UCSD-AML1 (cell line): ENCODE data around the gene ENTHD1.

Experiments
- DNase-seq: peaks from one replicate; lab custom pipeline; 2025; ENCODE audit not compliant: unreplicated experiment; lab: John Stamatoyannopoulos, UW

ENTHD1 gene

DNA sequence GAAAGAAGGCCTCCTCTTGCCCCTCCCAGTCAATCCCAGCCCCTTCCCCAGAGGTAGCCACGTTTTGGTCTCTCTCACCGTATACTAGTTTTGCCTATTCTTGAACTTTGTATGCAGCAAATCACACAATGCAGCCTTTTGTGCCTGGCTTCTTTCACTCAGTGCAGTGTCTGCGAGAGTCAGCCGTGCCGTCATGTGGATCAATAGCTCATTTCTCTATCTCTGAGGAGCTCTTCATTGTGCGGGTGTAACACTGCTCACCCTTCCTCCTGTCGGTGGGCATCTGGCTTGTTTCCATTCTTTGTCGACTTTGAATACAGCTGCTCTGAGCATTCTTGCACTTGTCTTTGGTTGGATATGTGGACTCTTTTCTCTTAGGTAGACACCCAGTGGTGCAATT lies 176.5 kb downstream of the ENTHD1 start:
- no peak for DNase-seq

DNA sequence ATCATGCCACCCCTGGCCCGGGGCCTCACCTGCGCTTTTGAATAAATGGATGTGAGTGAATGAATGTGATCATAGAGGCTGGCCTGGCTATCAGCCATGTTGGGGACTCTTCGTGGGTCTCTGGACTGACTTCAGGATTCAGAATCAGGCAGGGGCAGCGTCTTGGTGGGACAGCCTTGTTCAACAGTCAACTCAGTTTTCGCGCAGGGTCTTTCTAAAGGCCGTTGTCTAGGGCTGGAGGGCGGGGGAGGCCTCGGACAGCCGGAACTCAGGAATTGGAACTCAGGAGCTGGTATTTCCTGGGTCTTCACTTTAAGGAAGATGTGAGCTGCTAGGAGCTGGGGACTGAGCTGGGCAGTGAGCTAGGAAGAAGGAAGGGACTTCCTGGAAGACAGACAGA lies 177.0 kb downstream of the ENTHD1 start:
- no peak for DNase-seq

DNA sequence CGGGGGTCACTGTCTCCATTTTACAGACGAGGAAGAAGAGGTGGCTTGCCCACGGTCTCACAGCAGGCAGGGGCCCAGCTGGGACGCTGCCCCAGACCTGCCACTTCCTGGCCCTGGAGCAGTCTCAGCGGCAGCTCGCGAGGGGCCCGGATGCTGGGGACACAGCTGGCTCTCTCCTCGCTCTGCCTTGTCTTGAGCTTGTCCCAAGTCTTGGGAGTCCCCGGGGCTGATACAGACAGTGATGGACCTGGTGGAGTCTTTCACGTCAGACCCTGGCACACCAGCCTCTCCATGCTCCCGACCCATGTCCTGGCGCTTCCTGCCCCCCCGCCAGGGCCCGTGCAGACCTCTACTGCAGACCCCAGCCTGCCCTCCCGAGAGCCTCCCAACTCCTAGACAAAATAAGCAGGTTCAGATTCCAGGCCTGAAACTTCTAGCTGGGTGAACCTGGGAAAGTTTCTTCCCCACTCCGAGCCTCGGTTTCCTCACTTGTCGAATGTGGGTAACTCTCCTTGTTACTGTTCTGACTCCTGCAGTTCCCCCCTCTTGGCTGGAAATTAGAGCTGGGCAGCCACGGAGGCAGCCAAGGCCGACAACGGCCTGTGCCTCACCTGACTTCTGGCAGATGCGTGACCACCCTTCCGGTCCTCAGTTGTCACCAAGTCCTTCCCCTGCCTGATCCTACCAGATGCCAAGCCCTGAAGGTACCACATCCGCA lies 177.6 kb downstream of the ENTHD1 start:
- DNase-seq = no peak

DNA sequence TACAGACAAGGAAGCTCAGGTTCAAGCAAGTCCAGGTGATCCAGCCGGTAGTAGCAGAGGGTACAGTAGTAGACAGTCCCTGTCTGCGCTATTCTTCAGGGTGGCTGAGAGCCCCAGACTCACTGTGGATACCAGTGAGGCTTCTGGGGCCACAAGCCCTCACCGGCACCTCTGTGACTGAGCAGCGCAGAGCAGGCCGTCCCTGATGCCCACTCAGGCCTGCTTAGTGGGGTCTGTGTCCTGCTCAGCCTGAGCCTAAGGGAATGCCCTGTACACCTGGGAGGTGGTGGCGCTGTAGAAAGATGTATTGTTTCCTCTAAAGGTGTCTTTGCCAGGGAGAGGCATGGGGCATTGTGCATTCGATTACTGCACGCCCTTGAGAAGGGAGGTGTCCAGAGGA lies 179.2 kb downstream of the ENTHD1 start:
- DNase-seq = no peak

DNA sequence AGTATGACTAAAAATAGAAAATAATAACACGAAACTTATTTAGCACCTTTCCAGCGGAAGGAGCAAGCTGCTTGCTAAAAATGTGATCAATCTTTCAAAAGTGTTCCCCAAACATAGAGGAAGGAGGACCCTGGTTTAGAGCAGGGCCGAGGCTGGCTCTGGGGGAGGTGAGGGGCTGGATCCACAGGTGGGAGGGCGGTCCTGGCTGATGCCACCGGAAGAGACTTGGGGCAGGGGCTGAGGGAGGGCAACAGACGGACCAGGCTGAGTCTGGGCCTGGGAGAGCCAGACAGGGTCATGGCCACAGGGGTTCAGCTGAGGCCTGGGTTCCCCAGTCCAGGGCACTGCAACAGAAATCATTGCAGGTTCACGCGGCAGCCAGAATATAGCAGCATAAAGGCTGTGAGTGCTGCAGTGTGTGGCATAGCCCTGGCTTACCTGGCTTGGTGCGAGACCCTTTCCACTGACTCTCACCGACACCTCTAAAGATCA lies 179.7 kb downstream of the ENTHD1 start:
- DNase-seq = no peak

DNA sequence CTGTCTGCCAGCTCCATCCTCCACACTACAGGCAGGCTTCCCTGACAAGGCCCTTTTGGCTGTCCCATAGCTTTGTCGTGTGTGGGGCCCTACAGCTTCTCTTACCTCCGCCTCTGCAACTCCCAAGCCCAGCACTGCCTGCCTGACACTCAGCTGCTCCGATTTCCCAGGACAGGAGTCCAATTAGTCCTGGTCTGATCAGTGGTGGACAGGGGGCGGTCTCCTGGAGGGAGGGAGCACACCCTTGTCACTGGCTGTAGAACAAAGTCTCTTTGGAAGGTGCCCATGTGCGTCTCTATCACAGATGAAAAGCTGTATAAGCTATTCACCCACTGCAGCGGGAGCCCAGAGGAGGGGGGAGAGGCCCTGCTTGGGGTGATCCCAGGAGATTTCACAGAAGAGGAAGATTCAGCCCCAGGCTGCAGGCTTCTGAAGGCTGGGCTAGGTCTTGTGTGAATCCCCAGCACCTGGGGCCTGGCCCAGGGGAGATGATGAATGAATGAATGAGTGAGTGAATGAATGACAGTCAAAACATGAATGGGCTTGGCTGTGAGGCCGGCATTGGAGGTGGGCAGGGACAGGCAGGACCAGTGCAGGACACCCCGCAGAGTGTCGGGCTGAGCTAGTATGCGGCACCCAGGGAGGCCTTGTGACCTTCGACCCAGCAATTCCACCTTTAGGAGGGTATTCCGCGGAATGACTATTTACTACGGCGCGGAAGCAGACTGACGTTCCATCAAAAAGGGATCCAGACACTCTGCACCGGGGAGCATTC lies 180.6 kb downstream of the ENTHD1 start:
- DNase-seq = no peak

DNA sequence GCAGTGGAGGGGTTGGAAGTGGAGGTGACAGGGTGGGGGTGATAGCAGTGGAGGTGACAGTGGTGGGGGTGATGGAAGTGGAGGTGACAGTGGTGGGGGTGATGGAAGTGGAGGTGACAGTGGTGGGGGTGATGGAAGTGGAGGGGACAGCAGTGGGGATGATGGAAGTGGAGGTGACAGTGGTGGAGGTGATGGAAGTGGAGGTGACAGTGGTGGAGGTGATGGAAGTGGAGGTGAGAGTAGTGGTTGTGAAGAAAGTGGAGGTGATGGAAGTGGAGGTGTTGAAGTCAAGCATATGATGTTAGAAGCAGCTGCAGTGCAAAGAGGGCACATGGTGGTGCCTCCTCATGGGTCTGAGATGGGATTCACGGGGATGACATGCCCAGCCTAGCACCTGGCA lies 181.5 kb downstream of the ENTHD1 start:
- DNase-seq = no peak

DNA sequence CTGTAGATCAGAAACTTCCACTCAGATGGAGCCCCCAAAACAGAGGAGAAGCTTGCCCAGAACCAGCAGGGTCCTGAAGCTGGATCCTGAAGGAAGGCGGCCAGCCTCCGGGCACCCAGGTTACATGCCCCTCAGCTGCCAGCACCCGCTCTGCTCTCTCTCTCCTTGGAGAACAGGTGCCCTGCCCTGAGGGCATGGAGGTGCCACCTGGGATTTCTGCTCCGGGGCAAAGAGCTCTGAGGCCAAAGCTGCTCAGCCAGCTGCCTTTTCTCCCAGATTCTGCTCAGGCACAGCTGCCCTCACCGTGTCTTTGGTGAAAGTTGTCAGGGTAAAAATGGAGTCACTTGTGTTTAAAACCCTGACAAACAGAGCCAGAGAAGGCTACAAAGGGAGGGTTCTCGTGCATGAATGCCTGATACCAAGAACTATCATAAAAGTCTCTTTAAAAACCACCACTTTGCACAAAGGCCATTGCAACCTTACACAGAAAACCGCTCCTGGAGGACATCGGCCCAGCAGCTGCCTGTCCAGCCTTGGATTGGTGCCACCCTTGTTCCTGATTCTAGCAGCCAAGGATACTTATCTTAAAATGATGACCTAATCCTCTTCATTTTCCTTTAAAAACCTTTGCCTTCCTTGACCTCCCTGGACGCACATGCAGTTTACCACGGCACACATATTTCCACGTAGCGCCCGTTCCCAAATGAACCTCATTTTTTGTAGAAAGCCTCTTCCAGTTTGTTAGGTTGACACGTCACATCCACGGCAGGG lies 183.0 kb downstream of the ENTHD1 start:
- no peak for DNase-seq

DNA sequence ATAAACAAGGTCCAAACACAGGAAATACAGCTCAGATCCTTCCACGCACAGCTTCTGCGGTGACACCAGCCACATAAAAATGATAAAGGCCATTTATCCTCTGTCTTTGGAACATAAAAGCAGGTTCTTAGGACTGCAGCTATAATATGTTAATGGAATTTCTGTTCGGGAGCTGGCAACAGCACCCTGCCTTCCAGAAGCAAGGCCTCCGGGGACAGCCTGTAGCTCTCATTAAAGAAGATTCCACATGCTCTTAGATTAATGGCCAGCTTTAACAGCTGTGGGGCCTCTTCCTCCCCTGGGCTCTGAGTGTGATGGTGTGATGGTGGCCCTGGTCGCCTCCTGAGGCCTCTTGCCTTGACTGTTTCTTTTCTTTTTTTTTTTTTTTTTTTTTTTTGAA lies 185.7 kb downstream of the ENTHD1 start:
- DNase-seq = no peak

DNA sequence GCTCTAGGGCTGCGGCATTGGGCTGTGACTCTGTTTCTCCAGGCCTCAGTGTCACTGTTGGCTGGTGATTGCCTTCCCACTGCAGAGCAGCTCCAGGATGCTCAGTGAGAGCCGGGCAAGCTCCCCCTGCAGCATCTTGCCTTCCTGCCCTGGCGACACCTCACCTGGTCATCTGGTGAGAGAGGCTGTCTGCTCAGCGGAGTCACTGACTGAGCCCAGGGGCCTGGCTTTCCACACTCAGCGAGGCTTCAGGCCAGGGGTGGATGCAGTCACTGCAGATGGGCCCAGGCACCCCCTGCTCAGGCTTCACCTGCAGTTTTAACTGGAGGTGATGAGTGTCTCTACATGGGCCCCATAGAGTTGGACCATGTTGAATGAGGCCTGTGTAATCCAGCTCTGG lies 186.2 kb downstream of the ENTHD1 start:
- DNase-seq = no peak

DNA sequence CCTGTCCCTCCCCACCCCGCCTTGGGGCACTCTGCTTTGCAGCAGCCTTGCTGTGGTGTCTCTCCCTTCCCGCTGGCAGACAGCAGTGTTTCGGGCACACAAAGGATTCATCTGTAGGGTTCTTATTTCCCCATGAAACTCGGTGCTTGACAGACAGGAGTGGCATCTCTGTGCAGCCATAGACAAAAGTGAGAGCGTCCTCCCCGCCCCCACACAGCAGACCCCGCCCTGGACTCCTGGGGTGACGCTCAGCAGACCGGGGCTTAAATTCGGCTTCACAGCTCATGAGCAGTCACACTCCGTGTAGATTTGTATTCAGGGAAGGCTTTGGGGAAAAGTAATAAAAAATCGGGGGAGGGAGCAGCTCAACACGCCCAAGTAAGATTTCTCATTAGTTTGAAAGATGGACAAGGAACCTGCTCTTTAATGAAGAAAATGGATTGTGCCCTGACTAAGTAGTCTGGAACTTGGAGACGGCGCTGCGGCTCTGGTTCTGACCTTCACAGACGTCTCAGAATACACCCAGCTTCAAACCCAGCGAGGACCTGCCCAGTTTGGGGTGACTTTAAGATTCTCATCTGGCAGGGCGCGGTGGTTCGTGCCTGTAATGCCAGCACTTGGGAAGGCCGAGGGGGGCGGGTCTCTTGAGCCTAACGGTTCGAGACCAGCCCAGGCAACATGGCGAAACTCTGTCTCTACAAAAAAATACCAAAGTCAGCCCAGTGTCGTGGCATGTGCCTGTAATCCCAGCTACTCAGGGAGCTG lies 187.0 kb downstream of the ENTHD1 start:
- DNase-seq = no peak

DNA sequence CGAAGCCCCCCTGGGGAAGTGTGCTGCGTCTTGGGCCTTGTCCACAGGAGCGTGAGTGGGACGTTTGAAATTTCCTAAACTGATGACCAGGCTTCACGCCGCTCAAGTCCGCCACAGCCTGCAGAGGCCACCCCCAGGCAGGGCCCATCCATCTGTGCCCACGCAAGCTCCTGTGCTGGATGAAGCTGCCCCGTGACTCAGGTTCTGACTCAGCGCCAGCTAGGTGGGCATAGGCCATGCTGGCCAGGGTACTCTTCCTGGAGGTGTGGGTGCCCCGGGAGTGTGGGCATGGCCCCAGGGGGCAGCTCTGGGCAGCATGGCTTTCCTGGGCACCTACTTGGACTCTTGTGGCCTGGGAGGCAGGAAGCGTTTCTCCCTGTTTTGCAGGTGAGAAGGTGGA lies 188.2 kb downstream of the ENTHD1 start:
- DNase-seq = no peak

DNA sequence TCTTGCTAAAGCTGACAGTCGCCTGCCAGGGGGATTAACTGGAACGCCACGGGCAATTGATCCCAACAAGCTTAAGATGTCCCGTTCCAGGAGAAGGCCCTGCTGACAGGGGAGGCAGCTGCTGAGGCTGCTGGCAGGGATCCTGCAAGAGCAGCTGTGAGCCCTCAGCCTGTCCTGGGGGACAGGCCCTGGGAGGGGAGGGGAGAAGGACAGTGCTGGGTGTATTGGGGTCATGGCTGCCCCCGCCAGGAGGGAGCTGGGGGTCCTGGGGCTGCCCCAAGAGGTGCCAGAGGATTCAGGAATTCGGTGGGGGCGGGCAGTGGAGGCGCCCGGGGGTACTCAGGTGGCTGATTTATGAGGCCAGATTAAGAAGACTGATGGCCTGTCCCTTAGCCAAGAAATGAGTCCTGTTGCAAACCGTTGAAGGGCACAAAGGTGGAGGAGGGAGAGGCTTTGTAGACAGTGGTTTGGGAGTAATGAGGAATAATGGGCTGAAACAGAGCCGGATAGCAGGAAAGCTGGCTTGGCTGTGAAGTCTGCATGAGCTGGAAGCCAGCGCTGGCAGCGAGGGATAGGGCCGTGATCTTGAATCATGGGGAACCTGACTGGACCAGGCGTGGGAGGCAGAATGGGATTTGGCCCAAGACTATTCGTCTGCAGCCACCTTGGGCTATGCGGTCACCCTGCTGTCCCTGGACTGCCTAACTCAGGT lies 189.5 kb downstream of the ENTHD1 start:
- DNase-seq = no peak

DNA sequence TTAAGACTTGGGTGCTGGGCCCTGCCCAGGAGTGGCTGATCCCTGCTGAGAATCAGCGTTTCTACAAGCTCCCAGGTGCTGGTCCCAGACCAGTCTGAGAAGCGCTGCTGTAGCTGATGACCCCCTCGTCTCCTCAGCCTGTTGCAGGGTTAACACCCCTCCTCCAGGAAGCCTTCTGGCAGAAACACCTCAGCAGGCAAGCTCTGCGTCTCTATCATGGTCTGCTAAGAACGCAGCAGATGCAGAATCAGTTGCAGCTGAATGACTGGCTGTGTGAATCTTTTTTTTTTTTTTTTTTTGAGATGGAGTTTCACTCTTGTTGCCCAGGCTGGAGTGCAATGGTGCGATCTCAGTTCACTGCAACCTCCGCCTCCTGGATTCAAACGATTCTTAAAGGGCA lies 190.5 kb downstream of the ENTHD1 start:
- DNase-seq = no peak

DNA sequence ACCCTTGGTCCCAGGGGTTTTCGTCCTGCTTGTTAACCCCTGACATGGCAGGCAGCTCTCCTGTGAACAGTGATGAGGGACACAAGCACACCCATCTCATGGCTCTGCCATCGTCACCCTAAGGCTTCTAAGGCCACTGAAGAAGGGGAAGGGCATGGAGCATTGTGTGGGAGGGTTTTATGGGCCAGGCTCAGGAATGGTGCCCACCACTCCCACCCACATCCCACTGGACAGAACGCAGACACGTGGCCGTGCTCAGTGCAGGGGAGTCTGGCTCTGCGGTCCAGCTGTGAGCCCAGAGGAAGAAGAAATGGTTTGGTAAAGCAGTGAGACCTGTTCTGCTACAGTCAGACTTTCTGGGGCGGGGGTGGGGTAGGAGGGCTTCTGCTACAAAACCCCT lies 193.0 kb downstream of the ENTHD1 start:
- DNase-seq = no peak

DNA sequence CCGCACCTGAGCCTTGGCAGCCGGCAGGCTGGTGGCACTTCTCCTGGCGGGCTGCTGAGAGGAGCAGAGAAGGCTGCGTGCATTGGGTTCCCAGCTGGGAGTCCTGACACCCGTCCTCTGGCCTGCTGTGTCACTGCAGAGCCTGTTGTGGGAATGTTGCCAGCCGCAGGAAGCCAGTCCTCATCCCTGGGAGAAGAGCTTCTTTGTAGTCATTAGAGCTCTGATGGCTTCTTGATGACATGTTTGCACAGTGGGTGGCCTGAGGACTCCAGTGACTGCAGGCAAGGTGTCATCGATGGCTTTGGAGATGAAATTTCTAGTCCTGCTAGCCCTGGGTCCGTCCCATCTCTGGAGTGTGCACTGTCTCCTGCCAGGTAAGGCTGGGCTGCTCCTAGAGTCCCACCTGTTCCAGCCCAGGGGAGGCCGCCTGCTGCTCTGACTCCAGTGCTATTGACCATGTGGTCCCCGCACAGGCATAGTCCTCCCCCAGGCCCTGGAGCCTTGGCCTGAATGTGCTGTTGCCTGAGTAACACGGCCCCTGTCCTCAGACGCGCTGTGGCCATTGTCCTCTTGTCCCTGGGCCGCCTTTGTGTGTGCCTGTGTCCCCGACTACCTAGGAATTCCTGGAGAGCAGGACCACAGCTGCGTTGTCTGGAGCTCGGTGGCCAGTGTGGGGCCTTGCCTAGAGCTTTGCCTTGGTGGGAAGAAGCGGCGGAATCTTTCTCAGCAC lies 193.8 kb downstream of the ENTHD1 start:
- no peak for DNase-seq

DNA sequence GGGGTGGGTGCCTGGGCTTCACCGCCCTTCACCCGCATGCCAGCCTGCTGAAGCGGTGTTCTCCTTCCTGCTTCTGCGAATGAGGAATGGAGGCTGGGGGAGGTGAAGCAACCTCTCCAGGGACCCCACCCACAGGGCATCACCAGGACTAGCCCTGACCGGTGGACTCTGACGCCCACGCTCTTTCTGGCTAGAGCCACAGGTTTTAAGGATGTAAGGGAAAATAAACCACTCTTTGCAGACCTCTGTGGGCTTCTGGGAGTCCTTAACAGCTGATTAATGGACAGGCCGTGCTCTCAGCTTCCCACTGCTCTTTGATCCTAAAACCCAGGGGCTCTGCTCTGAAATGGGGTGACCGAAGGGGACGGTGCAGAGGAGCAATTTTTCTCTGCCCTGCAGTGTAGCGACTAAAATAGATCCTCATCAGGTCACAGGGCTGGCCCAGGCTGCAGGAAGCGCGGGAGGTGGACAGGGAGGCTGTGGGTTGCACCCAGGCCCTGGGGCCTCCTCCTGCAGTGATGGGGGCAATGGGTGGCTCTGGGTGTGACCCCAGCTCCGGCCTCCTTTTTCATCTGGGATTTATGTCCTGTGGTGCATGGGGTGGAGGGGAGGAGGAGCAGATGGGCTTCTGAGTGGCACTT lies 195.7 kb downstream of the ENTHD1 start:
- DNase-seq = no peak

DNA sequence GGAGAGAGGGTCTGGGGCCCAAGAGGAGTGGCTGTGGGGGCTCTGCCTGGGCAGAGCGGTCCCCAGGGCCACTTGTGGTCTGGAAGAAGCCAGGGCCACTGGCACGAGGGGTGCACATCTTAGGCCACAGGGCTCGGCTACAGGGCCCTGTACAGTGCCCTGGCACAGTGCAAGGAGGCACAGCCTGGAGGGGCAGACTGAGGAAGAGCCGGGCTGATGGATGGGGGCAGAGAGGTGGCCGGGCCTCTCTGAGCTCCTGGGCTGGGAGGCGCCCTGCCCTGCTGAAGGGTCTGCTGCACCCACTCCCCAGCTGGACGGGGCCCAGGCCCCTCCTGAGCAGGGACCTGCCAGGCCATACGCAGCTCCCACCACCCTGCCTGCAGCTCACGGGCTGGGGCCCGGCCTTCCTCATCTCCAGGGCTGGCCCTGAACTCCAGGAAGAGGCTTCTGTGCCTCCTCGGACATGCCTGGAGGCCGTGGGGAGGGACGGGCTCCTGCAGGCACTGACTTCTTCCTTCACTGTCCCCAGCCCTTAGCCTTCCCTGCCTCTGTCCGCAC lies 199.5 kb downstream of the ENTHD1 start:
- DNase-seq = no peak
